GF-D8 (cell line): ENCODE results near the gene SLC50A1.

Experiments used
- DNase-seq: peaks from one replicate; lab custom pipeline; 2025; lab: John Stamatoyannopoulos, UW

The SLC50A1 gene

GRCh38 chr1:155135415-155136028 is at the start of gene SLC50A1:
Gene SLC50A1 (plus strand): TSS chr1:155135852. CDS start chr1:155135912, 60 bp downstream.
- DNase-seq: peak; percentile 80

- DNase-seq: no peak
Observed at GRCh38 chr1:155086128-155086741, 49.4 kb upstream of the SLC50A1 start.

- DNase-seq: no peak
Observed at GRCh38 chr1:155086856-155087535, 48.7 kb upstream of the SLC50A1 start.

GRCh38 chr1:155091071-155092051 is 44.3 kb upstream of the SLC50A1 start:
- DNase-seq: no peak

- no peak for DNase-seq
Observed at GRCh38 chr1:155092131-155092530, 43.5 kb upstream of the SLC50A1 start.

GRCh38 chr1:155092641-155093040 is 43.0 kb upstream of the SLC50A1 start:
- DNase-seq: no peak

DNA sequence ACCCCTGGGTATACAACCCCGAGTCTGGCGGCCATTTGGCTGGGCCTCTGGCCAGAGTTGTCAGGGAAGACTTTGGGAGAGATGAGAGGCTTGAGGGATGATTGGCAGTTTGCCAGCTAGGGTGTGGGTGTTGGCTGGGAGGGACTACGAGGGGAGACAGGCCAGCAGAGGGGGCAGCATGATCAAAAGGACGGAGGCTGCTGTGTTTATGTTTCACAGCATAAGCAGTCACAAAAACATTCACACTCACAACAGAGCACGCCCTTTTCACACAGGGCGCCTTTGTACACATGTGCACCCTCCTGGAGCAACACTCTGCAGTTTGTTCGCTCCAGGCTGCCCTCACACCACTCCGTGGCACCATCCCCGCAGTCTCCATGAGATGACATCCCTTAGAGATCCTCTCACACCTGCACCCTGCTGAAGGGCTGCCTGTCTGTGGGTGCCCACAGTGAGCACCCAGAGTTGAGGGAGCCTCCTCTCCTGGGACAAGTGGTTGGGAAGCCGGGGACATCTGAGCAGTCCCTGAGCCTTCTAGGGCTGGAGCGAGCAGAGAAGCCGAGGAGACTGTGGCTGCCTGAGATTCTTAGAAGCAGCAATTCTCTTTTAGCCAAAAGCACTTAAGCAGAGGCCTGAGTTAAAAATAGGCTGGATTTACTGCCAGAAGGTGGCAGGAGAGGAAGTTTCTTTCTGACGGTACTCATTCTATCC is 41.6 kb upstream of the SLC50A1 start:
- DNase-seq: peak; percentile 13

- no peak for DNase-seq
Observed at GRCh38 chr1:155094622-155094948, 41.1 kb upstream of the SLC50A1 start.

DNA sequence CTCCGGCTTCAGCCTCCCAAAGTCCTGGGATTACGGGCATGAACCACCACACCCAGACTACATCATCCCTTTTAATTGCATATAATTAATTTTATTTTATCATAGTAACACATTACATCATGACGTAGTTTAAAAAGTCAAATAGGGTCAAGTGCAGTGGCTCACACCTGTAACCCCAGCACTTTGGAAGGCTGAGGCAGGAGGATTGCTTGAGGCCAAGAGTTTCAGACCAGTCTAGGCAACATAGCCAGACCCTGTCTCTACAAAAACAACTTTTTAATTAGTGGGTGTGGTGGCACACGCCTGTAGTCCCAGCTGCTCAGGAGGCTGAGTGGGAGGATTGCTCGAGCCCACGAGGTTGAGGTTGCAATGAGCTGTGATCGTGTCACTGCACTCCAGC is 36.3 kb upstream of the SLC50A1 start:
- no peak for DNase-seq

DNA sequence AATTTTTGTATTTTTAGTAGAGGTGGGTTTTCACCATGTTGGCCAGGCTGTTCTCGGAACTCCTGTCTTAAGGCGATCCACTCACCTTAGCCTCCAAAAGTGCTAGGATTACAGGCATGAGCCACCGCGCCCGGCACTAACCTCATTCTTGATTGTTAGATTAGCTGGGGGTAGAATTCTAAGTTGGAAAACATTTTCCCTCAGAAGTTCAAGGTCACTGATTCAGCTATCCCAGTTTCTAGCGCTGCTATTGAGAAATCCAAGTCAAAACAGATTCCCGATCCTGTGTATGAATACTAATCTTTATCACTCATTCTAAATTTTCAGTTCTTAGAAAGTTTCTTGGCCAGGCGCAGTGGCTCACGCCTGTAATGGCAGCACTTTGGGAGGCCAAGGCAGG is 32.3 kb upstream of the SLC50A1 start:
- DNase-seq: no peak

DNA sequence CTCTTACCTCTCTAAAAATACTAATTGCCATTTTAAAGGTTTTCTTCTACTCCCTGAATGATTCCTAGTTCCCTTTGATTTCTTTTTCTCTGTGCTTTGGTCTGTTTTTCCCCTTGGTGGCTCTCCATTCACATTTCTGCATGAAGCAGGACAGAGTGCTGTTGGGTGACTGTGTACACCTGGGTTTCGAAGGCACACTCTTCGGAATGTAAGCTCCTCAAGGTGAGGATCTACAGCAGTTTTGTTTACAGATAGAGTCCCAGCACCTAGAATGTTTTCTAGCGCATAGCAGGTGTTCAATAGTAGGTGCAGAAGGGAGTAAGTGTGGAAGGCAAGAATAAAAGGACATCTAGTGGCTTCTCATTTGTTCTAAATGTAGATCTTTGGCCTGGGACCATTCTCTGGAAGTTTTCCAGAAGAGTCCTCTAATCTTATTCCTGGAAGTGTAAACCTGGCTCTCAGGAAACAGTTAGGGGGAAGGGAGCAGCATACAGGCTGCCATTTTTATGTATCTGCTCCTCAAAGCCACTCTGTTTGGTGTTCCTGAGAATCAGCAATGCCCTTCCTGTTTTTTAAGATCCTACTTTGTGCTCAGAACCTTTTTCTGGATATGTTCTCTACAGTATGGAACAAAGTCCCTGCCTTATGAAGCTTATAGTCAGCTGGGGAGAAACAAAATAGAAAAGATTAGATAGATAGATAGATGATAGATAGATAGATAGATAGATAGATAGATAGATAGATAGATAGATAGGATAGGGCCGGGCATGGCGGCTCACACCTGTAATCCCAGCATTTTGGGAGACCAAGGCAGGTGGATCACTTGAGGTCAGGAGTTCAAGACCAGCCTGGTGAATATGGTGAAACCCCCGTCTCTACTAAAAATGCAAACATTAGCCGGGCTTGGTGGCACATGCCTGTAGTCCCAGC is 30.8 kb upstream of the SLC50A1 start:
- DNase-seq: no peak

DNA sequence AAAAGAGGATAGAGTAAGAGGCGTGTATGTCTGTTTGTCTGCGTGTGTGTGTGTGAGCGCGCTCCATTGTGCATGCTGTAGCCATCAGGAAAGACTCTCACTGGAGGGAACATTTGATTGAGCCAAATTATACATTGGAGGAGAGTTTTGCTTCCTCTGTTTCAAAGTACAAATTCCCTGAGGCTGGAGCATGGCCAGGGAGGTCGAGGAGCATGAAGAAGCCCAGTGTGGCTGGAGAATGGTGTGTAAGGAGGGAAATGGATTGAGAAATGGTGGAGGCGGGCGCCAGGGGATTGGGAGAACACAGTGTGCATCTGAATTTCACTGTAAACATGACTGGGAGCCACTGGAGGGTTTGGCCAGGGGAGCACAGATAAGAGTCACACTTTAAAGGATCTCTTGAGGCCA is 30.0 kb upstream of the SLC50A1 start:
- DNase-seq: no peak

GRCh38 chr1:155106862-155107261 is 28.8 kb upstream of the SLC50A1 start:
- no peak for DNase-seq

DNA sequence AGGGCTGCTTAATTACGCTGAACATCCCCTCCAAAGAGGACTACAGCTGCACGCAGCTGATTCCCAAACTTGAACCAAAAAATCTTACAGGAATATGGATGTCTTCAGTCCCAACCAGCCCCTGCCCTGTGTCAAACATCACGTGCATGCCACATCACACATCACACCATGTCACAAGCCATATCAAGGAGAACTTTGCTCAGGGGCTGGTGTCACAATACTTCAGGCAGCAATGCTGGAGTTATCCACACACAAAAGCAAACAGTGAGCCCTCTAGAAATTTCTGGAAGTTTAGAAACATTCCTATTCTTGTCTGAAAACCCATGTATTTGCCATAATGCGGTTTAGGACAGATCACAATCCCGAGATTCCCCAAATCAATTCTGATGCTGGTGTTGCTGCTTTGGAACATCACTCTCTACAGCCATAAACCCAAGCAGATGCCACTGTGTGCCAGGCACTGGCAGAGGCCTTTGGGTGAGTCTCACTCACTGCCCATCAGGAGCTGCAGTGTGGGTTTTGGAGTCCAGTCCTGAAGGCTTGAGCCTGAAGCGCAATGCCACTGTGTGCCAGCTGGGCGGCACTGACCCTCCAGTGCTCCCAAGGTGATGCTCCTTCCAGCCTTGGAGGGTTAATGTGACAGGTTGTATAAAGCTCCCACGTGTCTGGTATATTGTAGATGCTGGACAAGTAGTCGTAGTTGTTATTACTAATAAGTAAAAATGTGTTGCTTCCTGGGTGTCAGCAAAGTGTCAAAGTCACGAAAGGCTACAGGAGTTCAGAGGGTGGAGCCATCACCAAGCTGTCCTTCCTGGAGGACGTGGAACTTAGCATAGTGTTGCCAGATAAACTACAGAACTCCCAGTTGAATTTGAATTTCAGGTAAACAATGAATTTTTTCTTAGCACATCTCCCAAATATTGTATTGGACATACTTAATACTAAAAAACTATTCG is 28.1 kb upstream of the SLC50A1 start:
- no peak for DNase-seq

- DNase-seq: no peak
Observed at GRCh38 chr1:155108296-155108695, 27.4 kb upstream of the SLC50A1 start.

GRCh38 chr1:155110381-155110780 is 25.3 kb upstream of the SLC50A1 start:
- no peak for DNase-seq

- DNase-seq: no peak
Observed at GRCh38 chr1:155110826-155111225, 24.8 kb upstream of the SLC50A1 start.

- DNase-seq: no peak
Observed at GRCh38 chr1:155113450-155113980, 22.1 kb upstream of the SLC50A1 start.

DNA sequence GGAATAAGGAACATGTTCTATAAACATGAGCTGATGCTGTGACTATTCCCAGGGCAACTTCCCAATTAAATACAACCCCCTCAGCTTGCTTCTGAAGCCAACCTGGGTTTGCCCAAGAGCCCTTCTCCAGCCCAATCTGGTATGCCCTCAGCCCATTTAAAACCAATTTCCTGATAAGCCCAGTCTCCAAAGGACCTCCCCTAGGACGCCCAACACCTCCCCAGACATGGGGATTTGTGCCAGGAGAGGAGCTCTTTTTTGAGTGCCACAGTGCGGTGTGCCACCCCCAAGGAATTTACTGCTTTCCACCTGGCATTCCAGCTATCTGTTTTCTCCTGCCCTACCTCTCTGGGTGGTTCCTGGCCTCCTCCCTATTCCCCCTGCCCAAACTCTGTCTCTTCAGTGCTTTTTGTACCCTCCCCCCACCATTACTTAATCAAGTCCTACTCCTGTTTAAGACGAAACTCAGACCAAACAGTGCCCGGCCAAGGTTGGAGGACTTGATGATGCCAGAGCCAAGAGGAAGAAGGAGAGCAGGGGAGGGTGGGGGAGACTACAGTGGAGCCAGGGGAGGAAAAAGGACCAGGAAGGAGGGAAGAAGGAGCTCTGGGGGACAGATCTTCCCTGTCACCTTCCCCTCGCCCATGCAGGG is 19.4 kb upstream of the SLC50A1 start:
- DNase-seq: no peak
